Right ventricle myocardium superior (tissue), 1 donor: ENCODE data around the gene SHOC1. TPM values are rescaled to one million over a fixed set of nuclear protein-coding genes. Genes with fewer than 3 reads are reported as not detected.

Experiments used
- total RNA-seq: library from RNA; stranded (reverse); fragmentation: NEBNext Ultra II Directional; extraction: Animal tissue kit (Norgen Biotek cat#: 25700); gene quantifications from one replicate; pipeline ENCODE4 v1.2.1, GENCODE V29; 2021
- donor health status: DM: no; HTN: yes; CAD: no; lungs with severe emphysema.

SHOC1 gene
- total RNA-seq, 1 donor from 2014 or later, result not detected

Other genes with a start within 250 kb of the SHOC1 start
- gene PTGR1, start 195.3 kb downstream of the SHOC1 start, total RNA-seq, result 44.6 TPM
- 4.9 TPM for gene DNAJC25, start 163.6 kb downstream of the SHOC1 start, total RNA-seq
- gene GNG10, start 133.3 kb downstream of the SHOC1 start, total RNA-seq, result 25.3 TPM
- gene UGCG, start 101.9 kb upstream of the SHOC1 start, total RNA-seq, result 11.7 TPM